Upper lobe of right lung (tissue), 1 donor: ENCODE measurements around the gene RGS6. TPM values are rescaled to one million over a fixed set of nuclear protein-coding genes. Genes with fewer than 3 reads are reported as not detected.
A peak's percentile ranks its signal among the peaks of the same experiment; 100 is the strongest.

ENCODE experiments used
- ATAC-seq: fragments of 200-7000 bp; cut with Tn5 transposase; one replicate; pipeline ENCODE4 v1.9.1; 2020; ENCODE audit warnings: mild to moderate bottlenecking, moderate library complexity
- DNase-seq: peaks from one replicate; pipeline ENCODE4 v3.0.0-alpha.2; 2020
- H3K27ac ChIP-seq: fragments of 200-600 bp; one replicate; pipeline ENCODE4 v1.8.0; 2022
- H3K27me3 ChIP-seq: fragments of 200-600 bp; one replicate; pipeline ENCODE4 v1.8.0; 2022; ENCODE audit warnings: mild to moderate bottlenecking
- H3K36me3 ChIP-seq: fragments of 200-600 bp; one replicate; pipeline ENCODE4 v1.8.0; 2022
- H3K4me1 ChIP-seq: fragments of 200-600 bp; one replicate; pipeline ENCODE4 v1.8.0; 2022
- H3K4me3 ChIP-seq: fragments of 200-600 bp; one replicate; pipeline ENCODE4 v1.8.0; 2022; ENCODE audit warnings: mild to moderate bottlenecking
- H3K9me3 ChIP-seq: fragments of 200-600 bp; one replicate; pipeline ENCODE4 v1.8.0; 2022
- intact Hi-C: fragments of 100-400 bp; cut with DNase I; formaldehyde crosslinking; loops from one replicate; pipeline ENCODE4 v1.11.0; 2022
- total RNA-seq: library from RNA; stranded (reverse); fragmentation: NEBNext Ultra II Directional; extraction: Animal tissue kit (Norgen Biotek cat#: 25700); gene quantifications from one replicate; pipeline ENCODE4 v1.2.1, GENCODE V29; 2021
- TF ChIP-seq, protein P1 (sequence below): fragments of 200-600 bp; IDR thresholded peaks from one replicate; pipeline ENCODE4 v1.8.0; 2022; ENCODE audit warnings: antibody characterized with exemption
- donor health status: DM: no; HTN: yes; CAD: no; lungs with severe emphysema.

Gene RGS6
- total RNA-seq, 1 donor from 2014 or later: 2.6 TPM

DNA sequence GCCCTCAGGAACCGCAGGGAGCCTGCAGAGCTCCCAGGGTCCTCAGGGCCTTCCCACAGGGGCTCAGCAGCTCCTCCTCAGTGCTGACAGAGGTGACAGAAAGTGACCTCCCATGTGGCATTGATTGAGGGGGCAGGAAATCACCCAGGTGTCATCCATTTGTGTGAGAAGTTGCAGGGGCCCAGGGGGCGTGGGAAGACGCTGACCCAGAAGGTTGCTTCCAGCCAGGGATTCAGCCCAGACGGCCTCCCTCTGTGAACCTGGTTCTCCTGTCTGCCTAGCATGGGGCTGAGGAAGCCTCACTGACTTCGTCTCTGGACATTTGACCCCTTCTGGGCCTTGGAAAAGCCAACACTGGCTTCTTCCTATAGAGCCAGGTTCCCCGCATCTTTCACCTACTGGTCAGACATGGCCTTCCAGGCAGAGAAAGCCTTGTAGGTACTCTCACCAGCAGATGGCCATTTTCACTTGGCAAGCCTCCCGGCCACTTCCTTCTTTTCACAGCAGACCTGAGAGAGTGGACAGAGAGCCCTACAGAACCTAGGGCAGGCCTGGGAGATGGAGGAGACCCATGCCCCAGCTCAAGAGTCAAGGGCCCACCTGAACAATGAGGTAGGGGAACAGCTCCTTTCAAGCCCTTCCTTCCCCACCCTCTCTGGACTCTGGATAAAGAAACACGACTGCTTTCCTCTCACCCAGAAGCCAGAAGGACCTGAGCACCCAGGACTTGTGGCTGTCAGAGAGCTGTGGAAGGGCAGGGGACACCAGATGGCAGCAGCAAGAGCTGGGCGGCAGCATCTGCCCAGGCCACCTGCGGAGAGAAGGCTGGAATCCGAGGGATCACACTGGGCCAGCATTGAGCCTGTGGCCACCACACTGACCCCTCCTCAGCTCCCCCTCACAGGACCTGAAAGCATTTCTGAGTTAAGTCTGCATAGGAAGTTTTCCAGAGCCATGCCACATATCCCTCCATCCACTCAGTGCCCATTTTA is 583.8 kb downstream of the RGS6 start:
- H3K9me3 ChIP-seq: no peaks in the 10 kb centered on the region
- H3K4me1 ChIP-seq: no peaks in the 10 kb centered on the region
- TF ChIP-seq, protein P1, sequence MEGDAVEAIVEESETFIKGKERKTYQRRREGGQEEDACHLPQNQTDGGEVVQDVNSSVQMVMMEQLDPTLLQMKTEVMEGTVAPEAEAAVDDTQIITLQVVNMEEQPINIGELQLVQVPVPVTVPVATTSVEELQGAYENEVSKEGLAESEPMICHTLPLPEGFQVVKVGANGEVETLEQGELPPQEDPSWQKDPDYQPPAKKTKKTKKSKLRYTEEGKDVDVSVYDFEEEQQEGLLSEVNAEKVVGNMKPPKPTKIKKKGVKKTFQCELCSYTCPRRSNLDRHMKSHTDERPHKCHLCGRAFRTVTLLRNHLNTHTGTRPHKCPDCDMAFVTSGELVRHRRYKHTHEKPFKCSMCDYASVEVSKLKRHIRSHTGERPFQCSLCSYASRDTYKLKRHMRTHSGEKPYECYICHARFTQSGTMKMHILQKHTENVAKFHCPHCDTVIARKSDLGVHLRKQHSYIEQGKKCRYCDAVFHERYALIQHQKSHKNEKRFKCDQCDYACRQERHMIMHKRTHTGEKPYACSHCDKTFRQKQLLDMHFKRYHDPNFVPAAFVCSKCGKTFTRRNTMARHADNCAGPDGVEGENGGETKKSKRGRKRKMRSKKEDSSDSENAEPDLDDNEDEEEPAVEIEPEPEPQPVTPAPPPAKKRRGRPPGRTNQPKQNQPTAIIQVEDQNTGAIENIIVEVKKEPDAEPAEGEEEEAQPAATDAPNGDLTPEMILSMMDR: no peak

DNA sequence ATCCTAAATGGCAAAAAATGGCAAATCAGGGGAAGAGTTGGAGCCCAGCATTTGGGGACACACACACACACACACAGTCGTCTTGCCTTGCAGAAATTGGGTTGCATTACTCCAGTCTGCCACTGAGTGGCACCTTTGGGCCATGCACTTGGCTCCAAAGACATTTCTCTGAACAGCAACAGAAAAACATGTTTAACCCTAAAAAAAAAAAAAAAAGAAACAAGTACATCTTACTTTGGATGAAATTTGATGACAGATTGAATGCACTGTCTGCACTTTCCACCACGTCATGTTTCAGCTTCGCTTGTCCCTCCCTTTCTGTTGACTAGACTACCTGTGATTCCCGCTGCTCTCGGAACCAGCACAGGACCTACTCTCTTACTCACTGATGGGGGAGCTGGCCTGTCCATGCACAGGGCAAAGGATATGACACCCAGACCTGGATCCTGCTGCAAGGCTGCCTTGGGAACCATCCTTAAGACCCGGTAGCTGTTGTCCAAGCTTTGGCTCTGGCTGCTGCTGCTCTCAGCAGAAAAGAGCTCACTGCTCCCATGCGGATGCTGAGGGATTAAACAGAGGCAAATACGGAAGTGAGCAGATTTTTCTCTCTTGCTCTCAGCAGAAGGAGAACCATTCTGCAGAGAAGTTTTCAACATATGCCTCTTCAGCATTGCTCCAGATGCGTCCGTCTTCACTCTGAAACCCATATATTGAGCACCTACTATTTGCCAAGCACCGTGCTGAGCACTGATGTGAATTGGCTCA is 584.9 kb downstream of the RGS6 start:
- no peaks in the 10 kb centered on the region for H3K4me1 ChIP-seq
- no peak overlapping the region for H3K27ac ChIP-seq
- H3K9me3 ChIP-seq: no peaks in the 10 kb centered on the region
- ATAC-seq (peak; percentile 83), DNase-seq (no peak)
- H3K36me3 ChIP-seq: no peaks in the 10 kb centered on the region
- no peak overlapping the region for H3K4me3 ChIP-seq
- intact Hi-C loops: loop anchor here (5.0 kb wide), 1 partner anchor 390 kb away; no protein-coding TSS in a partner anchor
- no peaks in the 10 kb centered on the region for H3K27me3 ChIP-seq
- TF ChIP-seq, protein P1: peak; percentile 84

More for the DNA sequence above, 583.8 kb downstream of the RGS6 start:
- DNase-seq: no peak
- Histone ChIP-seq H3K27me3 (no peaks in the 10 kb centered on the region), H3K36me3 (no peaks in the 10 kb centered on the region), H3K27ac (no peak overlapping the region), H3K4me3 (no peak overlapping the region)
- intact Hi-C loops: loop anchor here (5.0 kb wide), 1 partner anchor 391 kb away; no protein-coding TSS in a partner anchor
- ATAC-seq: no peak

DNA sequence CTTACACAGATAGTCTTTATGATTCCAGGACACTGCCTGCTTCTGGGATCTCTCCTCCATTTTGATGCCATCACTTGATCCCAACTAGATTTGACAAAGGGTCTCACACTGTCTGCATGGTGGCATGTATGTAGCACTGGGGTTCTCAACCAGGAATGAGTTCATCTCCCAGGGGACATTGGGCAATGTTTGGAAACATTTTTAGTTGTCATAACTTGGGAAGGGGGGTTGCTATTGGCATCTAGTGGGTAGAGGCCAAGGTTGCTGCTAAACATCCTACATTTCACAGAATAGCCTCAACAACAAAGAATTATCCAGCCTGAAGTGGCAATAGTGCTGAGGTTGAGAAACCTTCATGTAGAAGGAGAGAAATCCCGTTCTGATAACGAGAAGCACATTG is 585.5 kb downstream of the RGS6 start:
- H3K36me3 ChIP-seq: no peaks in the 10 kb centered on the region
- H3K9me3 ChIP-seq: no peaks in the 10 kb centered on the region
- H3K4me3 ChIP-seq: no peak overlapping the region
- TF ChIP-seq, protein P1: no peak
- no peak overlapping the region for H3K27ac ChIP-seq
- ATAC-seq (no peak), DNase-seq (no peak)
- intact Hi-C loops: loop anchor here (5.0 kb wide), 1 partner anchor 390 kb away; no protein-coding TSS in a partner anchor
- no peaks in the 10 kb centered on the region for H3K27me3 ChIP-seq
- H3K4me1 ChIP-seq: no peaks in the 10 kb centered on the region

DNA sequence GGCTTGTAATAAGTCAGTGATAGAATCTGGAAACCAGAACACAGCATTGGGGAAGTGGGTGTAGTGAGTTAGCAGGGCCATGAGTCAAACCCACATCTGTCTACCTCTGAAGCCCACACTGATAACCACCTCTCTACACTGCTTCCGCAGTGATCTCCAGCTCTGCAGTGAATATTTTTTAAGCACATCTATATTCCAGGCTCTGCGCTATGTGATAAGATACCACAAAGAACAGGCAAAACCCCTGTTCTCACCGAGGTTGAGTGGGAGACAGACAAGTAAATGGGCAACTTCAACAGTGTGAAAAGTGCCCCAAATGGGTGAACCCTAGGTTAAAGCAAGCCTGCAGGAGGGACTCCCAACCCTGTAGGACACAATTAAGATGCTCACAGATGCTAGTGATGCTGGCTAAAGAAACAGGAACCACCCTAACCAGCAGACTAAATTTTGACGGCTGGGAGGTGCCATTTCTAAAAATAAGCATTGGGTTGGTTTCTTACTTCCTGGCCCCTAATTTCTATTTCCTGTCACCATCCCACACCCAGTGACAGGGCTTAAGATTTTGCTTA is 586.7 kb downstream of the RGS6 start:
- intact Hi-C loops: loop anchor here (5.0 kb wide), 1 partner anchor 388 kb away; no protein-coding TSS in a partner anchor
- H3K27me3 ChIP-seq: no peaks in the 10 kb centered on the region
- no peaks in the 10 kb centered on the region for H3K9me3 ChIP-seq
- TF ChIP-seq, protein P1: no peak
- H3K36me3 ChIP-seq: no peaks in the 10 kb centered on the region
- no peak overlapping the region for H3K4me3 ChIP-seq
- ATAC-seq (peak; percentile 64), DNase-seq (no peak)
- H3K4me1 ChIP-seq: peaks cover 4% of the 10 kb centered on the region
- no peak overlapping the region for H3K27ac ChIP-seq

DNA sequence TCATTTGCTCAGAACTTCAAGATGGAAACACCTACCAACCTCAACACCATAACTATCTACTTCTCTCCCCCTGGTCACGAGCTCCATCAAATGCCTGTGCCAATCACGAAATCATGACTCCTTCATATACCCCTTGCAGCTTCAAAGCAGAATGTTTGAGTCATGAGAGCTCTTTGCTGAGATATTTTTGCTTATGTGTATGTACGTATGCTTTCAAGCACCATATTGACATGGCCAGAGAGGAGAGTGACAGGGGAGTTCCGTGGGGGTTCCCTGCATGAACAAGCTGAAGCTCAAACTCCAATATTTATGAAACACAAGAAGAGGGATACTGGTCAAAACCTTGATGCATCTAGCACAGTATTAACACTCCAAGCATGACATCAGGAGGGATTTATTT is 587.3 kb downstream of the RGS6 start:
- Histone ChIP-seq H3K9me3 (no peaks in the 10 kb centered on the region), H3K4me1 (peaks cover 9% of the 10 kb centered on the region), H3K4me3 (no peak overlapping the region), H3K27me3 (no peaks in the 10 kb centered on the region), H3K27ac (no peak overlapping the region), H3K36me3 (no peaks in the 10 kb centered on the region)
- TF ChIP-seq, protein P1: no peak
- ATAC-seq (no peak), DNase-seq (no peak)
- intact Hi-C loops: loop anchor here (5.0 kb wide), 1 partner anchor 388 kb away; no protein-coding TSS in a partner anchor
